Activated naive CD4-positive, alpha-beta T cell treated with anti-CD3 and anti-CD28 coated beads, Interleukin-2, amount 10 ng/mL, durations not matched to agents 7 days and 5 days (primary cell): Measurements from ENCODE around the gene RPL36AL.
"Not testable (repeated sequence)": the region's sequence is repeated elsewhere in the genome, so short reads cannot be mapped to it uniquely, and the experiment has no call there.

Experiments
- CTCF ChIA-PET: fragments of 350-600 bp; sonication (Branson Sonifier 250); formaldehyde crosslinking; loops from one replicate; lab custom pipeline; 2021; ENCODE audit warnings: antibody characterized with exemption; lab: Charles Lee
- DNase-seq: peaks from one replicate; pipeline ENCODE4 v3.0.0-alpha.2; 2020
- H3K27ac Mint-ChIP-seq: one replicate; pipeline ENCODE4 v1.8.0; 2021; ENCODE audit warnings: mild to moderate bottlenecking, moderate library complexity, mixed read lengths
- H3K27me3 Mint-ChIP-seq: one replicate; pipeline ENCODE4 v1.8.0; 2021; ENCODE audit warnings: mild to moderate bottlenecking, mixed read lengths
- H3K36me3 Mint-ChIP-seq: one replicate; pipeline ENCODE4 v1.8.0; 2021; ENCODE audit warnings: mixed read lengths
- H3K4me1 Mint-ChIP-seq: one replicate; pipeline ENCODE4 v1.8.0; 2021; ENCODE audit warnings: mixed read lengths
- H3K4me3 Mint-ChIP-seq: one replicate; pipeline ENCODE4 v1.8.0; 2021; ENCODE audit warnings: mild to moderate bottlenecking, moderate library complexity, mixed read lengths
- H3K9me3 Mint-ChIP-seq: one replicate; pipeline ENCODE4 v1.8.0; 2021; ENCODE audit warnings: mixed read lengths

RPL36AL gene

GRCh38 chr14:49607583-49607982, 12.8 kb downstream of the RPL36AL start:
- CTCF ChIA-PET = no interaction called here
- Mint-ChIP-seq H3K4me1 (peaks cover 23% of the 10 kb centered on the region), H3K9me3 (no peaks in the 10 kb centered on the region), H3K36me3 (peaks cover 45% of the 10 kb centered on the region), H3K27ac (no peak overlapping the region), H3K4me3 (no peak overlapping the region), H3K27me3 (no peaks in the 10 kb centered on the region)
- DNase-seq = no peak

DNA sequence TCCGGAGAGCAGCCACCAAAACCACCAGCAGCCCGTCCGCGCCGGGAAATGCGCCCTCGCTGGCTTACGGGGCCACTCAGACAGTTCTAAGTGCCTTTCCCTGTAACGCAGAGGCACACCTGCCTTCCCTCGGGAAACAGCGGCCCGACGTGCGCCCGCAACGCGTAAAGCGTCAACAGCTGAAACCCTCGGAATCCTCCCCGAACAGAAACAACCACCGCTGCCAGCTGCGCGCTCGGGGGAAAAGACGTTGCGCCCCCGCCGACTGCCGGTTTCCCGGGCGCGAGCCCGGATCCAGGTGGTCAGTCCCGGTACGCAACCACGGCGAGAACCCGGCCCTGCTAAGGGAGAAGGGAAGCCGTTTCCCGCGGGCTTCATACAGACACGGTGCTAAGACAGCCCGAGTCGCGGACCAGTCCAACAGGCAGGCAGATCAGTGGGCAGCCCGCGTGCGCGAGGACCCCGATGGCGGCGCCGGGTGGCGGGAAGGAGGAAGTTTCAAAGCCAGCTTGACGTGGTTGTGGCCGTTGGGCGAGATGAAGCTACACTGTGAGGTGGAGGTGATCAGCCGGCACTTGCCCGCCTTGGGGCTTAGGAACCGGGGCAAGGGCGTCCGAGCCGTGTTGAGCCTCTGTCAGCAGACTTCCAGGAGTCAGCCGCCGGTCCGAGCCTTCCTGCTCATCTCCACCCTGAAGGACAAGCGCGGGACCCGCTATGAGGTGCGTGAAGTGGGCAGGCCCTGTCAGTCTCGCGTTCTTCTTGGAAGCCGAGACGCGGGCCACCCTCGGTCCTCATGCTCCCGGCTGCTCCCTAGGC, 21.7 kb downstream of the RPL36AL start, which contains the start of gene LRR1:
TSS of gene LRR1 (plus strand) at position 456 of the 816 bp plus-strand sequence. CDS start at position 537, 81 bp downstream.
- CTCF ChIA-PET = interaction anchor here (0.6 to 3.1 kb wide), 4 partner anchors 11 to 33 kb away, joined by 3 to 16 read pairs (median 4); partner anchors contain the start of genes MGAT2, RPL36AL and RPS29
- H3K9me3 Mint-ChIP-seq = no peaks in the 10 kb centered on the region
- H3K36me3 Mint-ChIP-seq = peaks cover 22% of the 10 kb centered on the region
- peaks cover 53% of the 10 kb centered on the region for H3K4me1 Mint-ChIP-seq
- peak within 1 kb of the TSS; percentile 96 for H3K4me3 Mint-ChIP-seq
- peak; percentile 89 for DNase-seq
- H3K27me3 Mint-ChIP-seq = peaks cover 4% of the 10 kb centered on the region
- peak within 1 kb of the TSS; percentile 99 for H3K27ac Mint-ChIP-seq

DNA sequence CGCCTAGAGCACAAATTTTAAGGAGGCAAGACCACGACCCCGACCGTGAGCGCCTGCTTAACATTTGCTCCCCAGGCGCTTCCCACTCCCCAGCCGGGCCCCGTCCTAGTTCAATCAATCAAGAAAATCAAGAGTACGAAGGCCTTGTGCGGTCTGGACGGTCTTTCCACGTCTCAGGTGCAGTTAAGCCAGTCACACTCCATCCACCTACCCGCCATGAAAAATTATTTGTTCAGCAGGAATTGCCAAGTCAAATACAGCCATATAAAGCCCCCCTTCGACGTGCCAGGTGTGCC, 22.3 kb downstream of the RPL36AL start:
- peaks cover 53% of the 10 kb centered on the region for H3K4me1 Mint-ChIP-seq
- peak overlapping the region; percentile 96 for H3K4me3 Mint-ChIP-seq
- H3K9me3 Mint-ChIP-seq = no peaks in the 10 kb centered on the region
- H3K27ac Mint-ChIP-seq = peak overlapping the region; percentile 99
- DNase-seq = no peak
- CTCF ChIA-PET = interaction anchor here (3.1 kb wide), 1 partner anchor 10 kb away, joined by 16 read pairs; no protein-coding TSS in a partner anchor
- H3K27me3 Mint-ChIP-seq = peaks cover 4% of the 10 kb centered on the region
- peaks cover 20% of the 10 kb centered on the region for H3K36me3 Mint-ChIP-seq

DNA sequence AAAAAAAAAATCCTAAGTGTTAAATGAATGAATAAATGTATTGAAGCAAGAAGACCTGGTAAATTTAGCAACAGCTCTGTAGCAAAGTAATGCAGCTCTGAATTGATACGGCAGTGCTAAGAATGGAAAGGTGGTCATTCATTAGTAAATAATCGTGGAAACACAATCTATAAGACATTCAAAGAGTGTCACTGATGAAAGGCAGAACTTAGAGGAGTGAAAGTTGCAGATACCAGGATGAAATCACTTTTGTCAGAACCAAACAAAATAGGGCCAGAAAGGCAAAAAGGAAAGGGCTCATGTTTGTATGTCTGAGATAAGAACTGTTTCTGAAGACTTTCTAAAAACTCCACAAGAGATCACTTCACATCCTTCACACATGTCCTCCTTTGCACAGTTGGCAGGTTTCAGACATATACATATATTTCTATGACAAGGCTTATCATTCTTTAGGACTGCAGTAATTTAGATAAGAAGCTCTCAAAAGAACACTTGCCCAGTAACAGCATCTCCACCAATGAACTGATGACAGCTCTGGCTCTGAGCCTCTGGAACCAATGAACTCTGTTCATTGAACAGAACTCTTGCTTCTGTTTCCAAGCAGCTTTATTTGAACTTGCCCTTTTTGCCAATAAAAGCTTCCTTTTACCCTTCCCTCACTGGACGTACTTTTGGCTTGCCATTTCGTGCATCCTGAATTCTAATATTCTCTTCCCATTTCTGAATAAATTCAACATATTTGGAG, 25.9 kb downstream of the RPL36AL start:
- Mint-ChIP-seq H3K4me3 (no peak overlapping the region), H3K27ac (peak overlapping the region; percentile 14), H3K36me3 (peaks cover 6% of the 10 kb centered on the region), H3K4me1 (peaks cover 30% of the 10 kb centered on the region), H3K9me3 (no peaks in the 10 kb centered on the region), H3K27me3 (peaks cover 4% of the 10 kb centered on the region)
- CTCF ChIA-PET = interaction anchor here (1.3 to 1.6 kb wide), 2 partner anchors 8 to 26 kb away, joined by 3 to 13 read pairs; partner anchors contain the start of genes MGAT2, RPL36AL and RPS29
- no peak for DNase-seq

DNA sequence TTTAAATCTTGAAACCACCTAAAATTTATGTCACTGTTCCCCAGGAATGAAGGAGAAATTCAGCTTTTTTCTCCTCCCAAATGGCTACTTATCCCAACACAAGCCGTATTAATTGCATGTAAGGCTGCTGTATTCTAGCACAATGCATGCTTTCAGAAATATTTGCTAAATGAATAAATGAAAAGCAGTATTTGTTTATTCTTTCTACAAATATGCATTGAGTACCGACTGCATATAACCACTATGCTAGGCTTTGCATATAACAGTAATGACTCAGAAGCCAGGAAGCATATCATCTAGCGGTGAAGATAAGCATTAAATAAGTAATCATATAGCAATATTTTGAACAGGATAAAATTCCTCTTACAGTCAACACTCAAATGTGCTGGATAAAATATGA, 27.4 kb downstream of the RPL36AL start:
- peaks cover 27% of the 10 kb centered on the region for H3K4me1 Mint-ChIP-seq
- H3K27me3 Mint-ChIP-seq = peaks cover 4% of the 10 kb centered on the region
- no peaks in the 10 kb centered on the region for H3K9me3 Mint-ChIP-seq
- CTCF ChIA-PET = no interaction called here
- DNase-seq = no peak
- H3K27ac Mint-ChIP-seq = no peak overlapping the region
- H3K4me3 Mint-ChIP-seq = no peak overlapping the region
- peaks cover 1% of the 10 kb centered on the region for H3K36me3 Mint-ChIP-seq

GRCh38 chr14:49589387-49589786, 31.0 kb downstream of the RPL36AL start:
- Mint-ChIP-seq H3K27me3 (peaks cover 4% of the 10 kb centered on the region), H3K4me3 (no peak overlapping the region), H3K4me1 (peaks cover 18% of the 10 kb centered on the region), H3K9me3 (no peaks in the 10 kb centered on the region), H3K27ac (no peak overlapping the region), H3K36me3 (peaks cover 15% of the 10 kb centered on the region)
- CTCF ChIA-PET = interaction anchor here (0.6 to 0.7 kb wide), 2 partner anchors 127 to 1202 kb away, joined by 3 read pairs; no protein-coding TSS in a partner anchor
- no peak for DNase-seq

- Mint-ChIP-seq H3K9me3 (no peaks in the 10 kb centered on the region), H3K4me3 (peak overlapping the region; percentile 89), H3K36me3 (peaks cover 39% of the 10 kb centered on the region), H3K27ac (peak overlapping the region; percentile 99), H3K27me3 (peaks cover 4% of the 10 kb centered on the region), H3K4me1 (peaks cover 40% of the 10 kb centered on the region)
- CTCF ChIA-PET = interaction anchor here (0.7 to 2.7 kb wide), 7 partner anchors 8 to 125 kb away, joined by 5 to 16 read pairs (median 9); partner anchors contain the start of genes DNAAF2 and LRR1
- peak; percentile 62 for DNase-seq
Measured at GRCh38 chr14:49586673-49587460, 33.6 kb downstream of the RPL36AL start.

DNA sequence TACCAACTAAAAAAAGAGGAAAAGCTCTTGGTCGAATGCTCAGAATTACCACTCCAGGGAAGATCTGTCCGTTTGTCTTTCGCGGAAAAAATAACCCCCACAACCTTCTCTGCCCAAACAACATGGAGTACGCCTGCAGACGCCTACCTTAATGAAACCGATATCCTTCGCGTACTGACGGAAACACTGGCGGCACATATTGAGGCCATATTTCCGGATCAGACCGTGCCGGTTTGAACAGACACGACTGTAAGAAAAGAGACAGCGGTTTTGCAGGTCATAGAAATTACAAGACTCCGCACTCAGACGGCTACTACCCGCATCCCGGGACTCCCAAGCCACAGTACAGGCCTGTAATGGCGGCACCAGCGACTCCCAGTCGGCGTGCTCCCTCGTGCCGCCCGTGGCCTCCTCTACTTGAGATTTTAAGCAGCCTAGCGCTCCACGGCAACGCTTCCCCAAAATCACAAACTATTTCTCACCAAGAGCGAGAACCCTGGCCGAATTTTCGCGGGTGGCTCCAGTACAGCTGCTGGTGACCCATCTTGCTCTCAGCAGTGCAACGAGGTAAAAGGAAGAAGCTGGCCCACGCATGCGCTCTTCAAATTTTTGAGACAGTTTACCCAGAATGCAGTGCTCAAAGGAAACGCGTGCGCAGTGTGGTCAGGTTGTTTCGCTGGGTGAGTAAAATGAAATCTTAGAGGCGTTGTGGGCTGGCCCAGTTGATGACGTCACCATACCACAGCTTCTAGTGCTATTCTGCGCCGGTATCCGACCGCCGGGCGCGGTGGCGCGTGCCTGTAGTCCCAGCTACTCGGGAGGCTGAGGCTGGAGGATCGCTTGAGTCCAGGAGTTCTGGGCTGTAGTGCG, 34.4 kb downstream of the RPL36AL start, which contains the start of gene RPS29:
TSS of gene RPS29 (minus strand) at position 578 of the 870 bp plus-strand sequence. CDS start at position 544, 34 bp downstream.
- Mint-ChIP-seq H3K36me3 (peaks cover 47% of the 10 kb centered on the region), H3K27ac (peak within 1 kb of the TSS; percentile 99), H3K9me3 (no peaks in the 10 kb centered on the region), H3K27me3 (peaks cover 4% of the 10 kb centered on the region), H3K4me1 (peaks cover 48% of the 10 kb centered on the region), H3K4me3 (peak within 1 kb of the TSS; percentile 89)
- DNase-seq = peak; percentile 99
- CTCF ChIA-PET = interaction anchor here (0.6 to 2.7 kb wide), 11 partner anchors 9 to 124 kb away, joined by 3 to 16 read pairs (median 5); partner anchors contain the start of genes DNAAF2 and LRR1

DNA sequence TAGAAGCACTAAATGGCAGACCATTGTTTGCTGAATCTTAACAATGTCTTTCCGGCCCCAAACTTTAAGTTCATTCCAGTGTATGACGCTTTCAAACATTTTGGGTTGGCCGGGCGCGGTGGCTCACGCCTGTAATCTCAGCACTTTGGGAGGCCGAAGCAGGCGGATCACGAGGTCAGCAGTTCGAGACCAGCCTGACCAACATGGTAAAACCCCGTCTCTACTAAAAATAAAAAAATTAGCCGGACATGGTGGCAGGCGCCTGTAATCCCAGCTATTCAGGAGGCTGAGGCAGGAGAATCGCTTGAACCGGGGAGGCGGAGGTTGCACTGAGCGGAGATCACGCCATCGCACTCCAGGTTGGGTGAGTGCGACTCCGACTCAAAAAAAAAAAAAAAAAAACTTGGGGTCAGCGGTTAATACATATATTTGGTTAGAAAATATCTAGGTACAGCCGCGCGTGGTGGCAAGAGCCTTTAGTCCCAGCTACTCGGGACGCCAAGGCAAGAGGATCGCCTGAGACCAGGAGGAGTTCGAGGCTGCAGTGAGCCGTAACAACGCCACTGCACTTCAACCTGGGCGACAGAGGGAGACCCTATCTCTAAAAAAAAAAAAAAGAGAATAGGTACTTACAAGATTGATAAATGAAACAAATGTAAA, 35.3 kb downstream of the RPL36AL start:
- Mint-ChIP-seq H3K27ac (peak overlapping the region; percentile 99), H3K36me3 (peaks cover 50% of the 10 kb centered on the region), H3K4me1 (peaks cover 52% of the 10 kb centered on the region), H3K4me3 (peak overlapping the region; percentile 89)
- CTCF ChIA-PET = interaction anchor here (0.6 to 2.6 kb wide), 5 partner anchors 11 to 124 kb away, joined by 3 to 14 read pairs (median 3); partner anchors contain the start of gene DNAAF2
- not testable (repeated sequence) for H3K27me3 Mint-ChIP-seq, H3K9me3 Mint-ChIP-seq
- peak; percentile 33 for DNase-seq

DNA sequence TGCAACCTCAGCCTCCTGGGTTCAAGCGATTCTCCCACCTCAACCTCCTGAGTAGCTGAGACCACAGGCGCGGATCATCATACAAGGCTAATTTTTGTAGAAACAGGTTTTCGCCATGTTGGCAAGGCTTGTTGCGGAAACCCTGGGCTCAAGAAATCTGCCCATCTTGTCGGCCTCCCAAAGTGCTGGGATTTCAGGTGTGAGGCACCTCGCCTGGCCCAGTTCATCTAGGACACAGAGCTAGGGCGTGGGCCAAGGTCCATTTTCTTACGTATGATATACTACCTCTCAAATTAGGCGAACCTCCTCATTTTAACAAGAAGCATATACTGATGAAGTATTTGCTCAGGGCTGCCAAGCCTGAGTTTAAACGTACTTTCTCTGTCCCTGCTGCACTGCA, 36.4 kb downstream of the RPL36AL start:
- Mint-ChIP-seq H3K27me3 (peaks cover 4% of the 10 kb centered on the region), H3K9me3 (no peaks in the 10 kb centered on the region), H3K27ac (peak overlapping the region; percentile 99), H3K4me3 (peak overlapping the region; percentile 89), H3K4me1 (peaks cover 61% of the 10 kb centered on the region), H3K36me3 (peaks cover 59% of the 10 kb centered on the region)
- CTCF ChIA-PET = no interaction called here
- DNase-seq = no peak

- no peak for DNase-seq
- Mint-ChIP-seq H3K27me3 (peaks cover 4% of the 10 kb centered on the region), H3K9me3 (no peaks in the 10 kb centered on the region), H3K36me3 (peaks cover 60% of the 10 kb centered on the region), H3K27ac (peak overlapping the region; percentile 66), H3K4me3 (peak overlapping the region; percentile 89), H3K4me1 (peaks cover 61% of the 10 kb centered on the region)
- CTCF ChIA-PET = no interaction called here
Measured at GRCh38 chr14:49583629-49584028, 36.8 kb downstream of the RPL36AL start.
